Testis (tissue), 3 donors: Measurements from ENCODE around the gene PTPRR. TPM values are rescaled to one million over a fixed set of nuclear protein-coding genes. Genes with fewer than 3 reads are reported as not detected.

Experiments used
- DNase-seq: peaks from one replicate; pipeline ENCODE4 v3.0.0-alpha.2; 2019
- H3K27ac ChIP-seq, 2 donors: fragments of 200-600 bp; sonication (generic); one replicate each; pipeline ENCODE4 v1.5.1; 2019
- H3K27me3 ChIP-seq: fragments of 200-600 bp; sonication (generic); one replicate; pipeline ENCODE4 v1.5.1; 2019
- H3K36me3 ChIP-seq: fragments of 200-600 bp; sonication (generic); one replicate; pipeline ENCODE4 v1.5.1; 2017; ENCODE audit warnings: low read depth; ENCODE audit errors: missing control alignments
- H3K4me1 ChIP-seq: fragments of 200-600 bp; sonication (generic); one replicate; pipeline ENCODE4 v1.5.1; 2019
- H3K4me3 ChIP-seq, 2 donors: fragments of 200-600 bp; sonication (generic); one replicate each; pipeline ENCODE4 v1.5.1; 2017 to 2019
- H3K9me3 ChIP-seq: fragments of 200-600 bp; sonication (generic); one replicate; pipeline ENCODE4 v1.5.1; 2017
- POLR2A ChIP-seq: fragments of 450-650 bp; IDR thresholded peaks from one replicate; pipeline ENCODE4 v1.6.1; 2017; ENCODE audit warnings: antibody characterized with exemption, mild to moderate bottlenecking, moderate library complexity
- WGBS, 2 donors: methylation state at CpG; one replicate each; pipeline ENCODE4 v1.1.5; 2018; 5-methylcytosine and 5-hydroxymethylcytosine counted together
- intact Hi-C: fragments of 100-400 bp; cut with DNase I; formaldehyde crosslinking; loops from one replicate; pipeline ENCODE4 v1.15.1; 2023; ENCODE audit warnings: low total_unique reads
- polyA plus RNA-seq: library from polyadenylated mRNA; stranded (reverse); fragments of 350-450 nt; fragmentation: Illumina TruSeq; extraction: RNeasy Lipid Tissue Mini Kit (QIAGEN cat#74804); gene quantifications from one replicate; pipeline ENCODE4 v1.2.3, GENCODE V29; 2014; ENCODE audit warnings: low read depth, low replicate concordance; ENCODE audit not compliant: insufficient read depth
- total RNA-seq, 2 donors: library from RNA; depleted of rRNA; stranded (reverse); fragments of >200 nt; gene quantifications; one replicate each; pipeline ENCODE4 v1.2.3, GENCODE V29; 2016
- TF ChIP-seq, protein P1 (sequence below), 3 experiments: fragments of 450-650 bp in 2 of 3; fragments of 200-600 bp in 1 of 3; sonication (generic) in 1 of 3; IDR thresholded peaks; one replicate each; pipeline ENCODE4 v1.5.1; 2016 to 2019; ENCODE audit warnings: antibody characterized with exemption in 3 of 3, mild to moderate bottlenecking in 2 of 3, moderate library complexity in 1 of 3

Gene PTPRR
- total and polyA plus RNA-seq, 3 donors from 2014 or later, result 0.16 to 0.43 (median 0.24) TPM

DNA sequence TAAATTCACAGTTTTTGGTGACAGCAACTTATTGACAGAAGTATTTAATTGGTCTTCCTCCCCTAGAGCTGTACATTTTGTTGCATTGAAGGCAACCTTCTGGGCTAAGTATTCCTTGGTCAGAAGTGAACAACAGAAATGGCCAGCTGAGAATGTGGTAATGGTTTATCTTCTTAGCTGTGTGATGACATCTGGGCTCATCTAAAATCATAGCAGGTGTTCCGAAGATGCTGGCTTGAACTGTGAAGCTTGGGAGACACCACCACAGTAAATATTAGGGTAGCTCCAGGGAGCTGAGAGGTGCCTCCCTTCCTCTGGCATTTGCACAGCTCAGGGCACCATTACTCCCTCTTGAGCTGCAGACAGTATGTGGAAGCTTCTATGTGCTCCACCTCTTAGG, 279.6 kb downstream of the PTPRR start:
- Histone ChIP-seq H3K9me3 (no peaks in the 10 kb centered on the region), H3K4me3 (no peak overlapping the region), H3K36me3 (no peaks in the 10 kb centered on the region), H3K27me3 (no peaks in the 10 kb centered on the region), H3K27ac (no peak overlapping the region), H3K4me1 (no peaks in the 10 kb centered on the region)
- TF ChIP-seq, protein P1, sequence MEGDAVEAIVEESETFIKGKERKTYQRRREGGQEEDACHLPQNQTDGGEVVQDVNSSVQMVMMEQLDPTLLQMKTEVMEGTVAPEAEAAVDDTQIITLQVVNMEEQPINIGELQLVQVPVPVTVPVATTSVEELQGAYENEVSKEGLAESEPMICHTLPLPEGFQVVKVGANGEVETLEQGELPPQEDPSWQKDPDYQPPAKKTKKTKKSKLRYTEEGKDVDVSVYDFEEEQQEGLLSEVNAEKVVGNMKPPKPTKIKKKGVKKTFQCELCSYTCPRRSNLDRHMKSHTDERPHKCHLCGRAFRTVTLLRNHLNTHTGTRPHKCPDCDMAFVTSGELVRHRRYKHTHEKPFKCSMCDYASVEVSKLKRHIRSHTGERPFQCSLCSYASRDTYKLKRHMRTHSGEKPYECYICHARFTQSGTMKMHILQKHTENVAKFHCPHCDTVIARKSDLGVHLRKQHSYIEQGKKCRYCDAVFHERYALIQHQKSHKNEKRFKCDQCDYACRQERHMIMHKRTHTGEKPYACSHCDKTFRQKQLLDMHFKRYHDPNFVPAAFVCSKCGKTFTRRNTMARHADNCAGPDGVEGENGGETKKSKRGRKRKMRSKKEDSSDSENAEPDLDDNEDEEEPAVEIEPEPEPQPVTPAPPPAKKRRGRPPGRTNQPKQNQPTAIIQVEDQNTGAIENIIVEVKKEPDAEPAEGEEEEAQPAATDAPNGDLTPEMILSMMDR (IDR thresholded peaks at IDR 0.05), result no peak
- no peak for TF ChIP-seq POLR2A
- WGBS, 2 donors, result 88 to 100% methylated on average over 1 of the region's 1 CpG
- no peak for DNase-seq
- intact Hi-C loops, result no loop called here

GRCh38 chr12:70639535-70639934, 281.0 kb downstream of the PTPRR start:
- WGBS, 2 donors, result 92 to 95% methylated on average over 2 of the region's 2 CpGs
- TF ChIP-seq POLR2A, result no peak
- TF ChIP-seq, protein P1 (IDR thresholded peaks at IDR 0.05), result no peak
- Histone ChIP-seq H3K36me3 (no peaks in the 10 kb centered on the region), H3K4me3 (no peak overlapping the region), H3K9me3 (no peaks in the 10 kb centered on the region), H3K27ac (no peak overlapping the region), H3K27me3 (no peaks in the 10 kb centered on the region), H3K4me1 (no peaks in the 10 kb centered on the region)
- DNase-seq, result no peak
- intact Hi-C loops, result no loop called here

- no peaks in the 10 kb centered on the region for H3K4me1 ChIP-seq
- H3K27ac ChIP-seq, result no peak overlapping the region
- WGBS, 2 donors, result 88 to 89% methylated on average over 1 of the region's 1 CpG
- no peak for DNase-seq
- intact Hi-C loops, result no loop called here
- no peak overlapping the region for H3K4me3 ChIP-seq
- H3K27me3 ChIP-seq, result no peaks in the 10 kb centered on the region
- TF ChIP-seq, protein P1 (IDR thresholded peaks at IDR 0.05), result no peak
- no peak for TF ChIP-seq POLR2A
- no peaks in the 10 kb centered on the region for H3K36me3 ChIP-seq
- H3K9me3 ChIP-seq, result no peaks in the 10 kb centered on the region
These were observed 281.7 kb downstream of the PTPRR start for GRCh38 chr12:70638639-70639360.

DNA sequence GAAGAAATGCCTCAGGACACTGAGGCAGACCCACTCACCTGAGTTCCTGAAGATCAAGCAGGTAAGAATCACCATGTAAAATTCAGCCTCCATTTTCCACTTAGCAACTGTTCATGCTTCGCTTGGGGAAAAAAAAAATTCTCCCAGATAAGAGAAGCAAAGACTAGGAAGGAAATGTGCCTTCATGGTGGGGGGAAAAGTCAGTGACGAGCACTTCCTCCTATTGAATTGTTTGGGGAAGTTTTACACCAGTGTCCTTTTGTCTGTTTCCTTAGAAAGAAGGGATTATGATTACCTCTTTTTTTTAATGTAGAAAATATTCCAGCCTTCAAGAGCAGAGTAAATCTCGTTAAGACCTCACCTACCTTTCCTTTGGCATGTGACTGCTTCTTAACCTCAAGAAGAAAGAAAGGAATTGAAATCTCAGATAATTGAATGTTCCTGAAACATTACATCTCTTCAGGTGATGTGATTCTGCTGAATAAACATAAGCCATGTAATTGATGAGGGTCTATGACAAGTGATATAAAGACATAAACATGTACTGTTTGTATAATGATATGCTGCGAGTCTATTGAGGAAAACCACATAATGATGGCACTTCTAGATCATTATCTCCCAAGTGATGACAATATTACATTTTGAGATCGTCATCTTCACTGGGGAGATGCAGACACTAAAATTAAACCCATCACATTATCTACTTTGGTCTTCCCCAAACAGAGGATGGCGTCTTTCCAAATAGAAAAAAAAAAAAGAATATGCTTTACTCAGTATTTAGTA, 283.0 kb downstream of the PTPRR start, which contains the start of gene PTPRB:
Gene PTPRB, minus strand, starts transcription at position 127 of the 783 bp plus-strand sequence. Its CDS starts 34 bp downstream, at position 93.
- intact Hi-C loops, result no loop called here
- no peak for DNase-seq
- 62 to 69% methylated on average over 6 of the region's 6 CpGs for WGBS, 2 donors
- H3K27me3 ChIP-seq, result no peaks in the 10 kb centered on the region
- H3K9me3 ChIP-seq, result no peaks in the 10 kb centered on the region
- H3K4me3 ChIP-seq, result no peak within 1 kb of the TSS
- TF ChIP-seq POLR2A, result no peak
- TF ChIP-seq, protein P1 (IDR thresholded peaks at IDR 0.05), result no peak
- H3K4me1 ChIP-seq, result no peaks in the 10 kb centered on the region
- H3K27ac ChIP-seq, result peak within 1 kb of the TSS in 1 of 2 donors; percentile 4
- H3K36me3 ChIP-seq, result no peaks in the 10 kb centered on the region
